Hepatocyte (in vitro differentiated cells): ENCODE data around the gene DAB1.

ENCODE experiments used
- EZH2 ChIP-seq: fragments of 200-600 bp; sonication (generic); IDR thresholded peaks from 2 replicates; pipeline ENCODE4 v1.6.1; 2016; ENCODE audit warnings: antibody characterized with exemption, mild to moderate bottlenecking, borderline replicate concordance
- EZH2phosphoT487 ChIP-seq: fragments of 200-600 bp; sonication (generic); IDR thresholded peaks from one replicate; pipeline ENCODE4 v1.6.1; 2018; ENCODE audit warnings: antibody characterized with exemption, mild to moderate bottlenecking, low read depth, moderate library complexity; ENCODE audit not compliant: unreplicated experiment, severe bottlenecking
- TF ChIP-seq, protein P1 (sequence below): fragments of 200-600 bp; sonication (generic); IDR thresholded peaks from 2 replicates; pipeline ENCODE4 v1.5.1; 2016; ENCODE audit warnings: antibody characterized with exemption, mild to moderate bottlenecking; ENCODE audit not compliant: poor library complexity

- TF ChIP-seq, protein P1, sequence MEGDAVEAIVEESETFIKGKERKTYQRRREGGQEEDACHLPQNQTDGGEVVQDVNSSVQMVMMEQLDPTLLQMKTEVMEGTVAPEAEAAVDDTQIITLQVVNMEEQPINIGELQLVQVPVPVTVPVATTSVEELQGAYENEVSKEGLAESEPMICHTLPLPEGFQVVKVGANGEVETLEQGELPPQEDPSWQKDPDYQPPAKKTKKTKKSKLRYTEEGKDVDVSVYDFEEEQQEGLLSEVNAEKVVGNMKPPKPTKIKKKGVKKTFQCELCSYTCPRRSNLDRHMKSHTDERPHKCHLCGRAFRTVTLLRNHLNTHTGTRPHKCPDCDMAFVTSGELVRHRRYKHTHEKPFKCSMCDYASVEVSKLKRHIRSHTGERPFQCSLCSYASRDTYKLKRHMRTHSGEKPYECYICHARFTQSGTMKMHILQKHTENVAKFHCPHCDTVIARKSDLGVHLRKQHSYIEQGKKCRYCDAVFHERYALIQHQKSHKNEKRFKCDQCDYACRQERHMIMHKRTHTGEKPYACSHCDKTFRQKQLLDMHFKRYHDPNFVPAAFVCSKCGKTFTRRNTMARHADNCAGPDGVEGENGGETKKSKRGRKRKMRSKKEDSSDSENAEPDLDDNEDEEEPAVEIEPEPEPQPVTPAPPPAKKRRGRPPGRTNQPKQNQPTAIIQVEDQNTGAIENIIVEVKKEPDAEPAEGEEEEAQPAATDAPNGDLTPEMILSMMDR = no peak
- TF ChIP-seq EZH2 = no peak
- no peak for TF ChIP-seq EZH2phosphoT487
Observed at GRCh38 chr1:57309630-57310029, 114.2 kb downstream of the DAB1 start.
